Fibroblast of lung (primary cell): ENCODE results near the gene COPE. TPM values are rescaled to one million over a fixed set of nuclear protein-coding genes. Genes with fewer than 3 reads are reported as not detected.

Source experiments
- DNase-seq, 2 donors: peaks; one replicate each; pipeline versions ENCODE4 v3.0.0 to v3.0.0-alpha.2; 2010; ENCODE audit warnings: low read depth in 2 of 2
- H2AFZ ChIP-seq: 2 replicates; pipeline ENCODE4 v1.5.1; 2012; ENCODE audit warnings: low read length, control low read depth, inconsistent platforms
- H3K27ac ChIP-seq: 2 replicates; pipeline ENCODE4 v1.5.1; 2011; ENCODE audit warnings: low read length, control low read depth; ENCODE audit not compliant: insufficient read depth
- H3K27me3 ChIP-seq: 2 replicates; pipeline ENCODE4 v1.5.1; 2011; ENCODE audit warnings: mild to moderate bottlenecking, low read length; ENCODE audit not compliant: control insufficient read depth, insufficient read depth
- H3K36me3 ChIP-seq: 2 replicates; pipeline ENCODE4 v1.5.1; 2011; ENCODE audit warnings: low read length; ENCODE audit not compliant: control insufficient read depth, insufficient read depth
- H3K4me1 ChIP-seq: 2 replicates; pipeline ENCODE4 v1.5.1; 2011; ENCODE audit warnings: low read length; ENCODE audit not compliant: control insufficient read depth, insufficient read depth; ENCODE audit errors: extremely low read depth
- H3K4me2 ChIP-seq: 2 replicates; pipeline ENCODE4 v1.5.1; 2011; ENCODE audit warnings: low read length, control low read depth; ENCODE audit not compliant: insufficient read depth; ENCODE audit errors: extremely low read depth
- H3K4me3 ChIP-seq, 4 experiments: fragments of 200-600 bp in 1 of 4; sonication (generic) in 1 of 4; replicated peaks in 1 of 4; 2 replicates each; pipeline ENCODE4 v1.5.1; 2011 to 2016; ENCODE audit warnings: low read length in 4 of 4, low read depth in 3 of 4, mild to moderate bottlenecking in 3 of 4, control low read depth in 2 of 4, inconsistent platforms in 1 of 4, mixed read lengths in 1 of 4; ENCODE audit not compliant: insufficient read depth in 1 of 4; ENCODE audit errors: control extremely low read depth in 1 of 4
- H3K79me2 ChIP-seq: 2 replicates; pipeline ENCODE4 v1.5.1; 2012; ENCODE audit warnings: mild to moderate bottlenecking, low read length, inconsistent platforms; ENCODE audit not compliant: control insufficient read depth, insufficient read depth
- H3K9ac ChIP-seq: 2 replicates; pipeline ENCODE4 v1.5.1; 2011; ENCODE audit warnings: mild to moderate bottlenecking, low read length, control low read depth; ENCODE audit not compliant: insufficient read depth
- H3K9me3 ChIP-seq: 2 replicates; pipeline ENCODE4 v1.5.1; 2012; ENCODE audit warnings: low read depth, low read length; ENCODE audit not compliant: control insufficient read depth, insufficient read depth
- H4K20me1 ChIP-seq: 2 replicates; pipeline ENCODE4 v1.5.1; 2011; ENCODE audit warnings: low read length; ENCODE audit not compliant: control insufficient read depth, insufficient read depth; ENCODE audit errors: extremely low read depth
- EZH2 ChIP-seq: IDR thresholded peaks from 2 replicates; pipeline ENCODE4 v1.5.1; 2012; ENCODE audit warnings: low read length, control low read depth, mild to moderate bottlenecking; ENCODE audit errors: missing control alignments
- polyA plus RNA-seq, 2 donors: library from polyadenylated mRNA; depleted of rRNA in 1 of 2; stranded (reverse) in 1 of 2; unstranded in 1 of 2; fragments of >200 nt; gene quantifications; 2 replicates each; pipeline ENCODE4 v1.2.1, GENCODE V29; 2011 to 2012; ENCODE audit warnings: missing spikeins in 1 of 2
- total RNA-seq: library from RNA; depleted of rRNA; stranded (reverse); fragments of >200 nt; gene quantifications from 2 replicates; pipeline ENCODE4 v1.2.1, GENCODE V29; 2014
- TF ChIP-seq, protein P1 (sequence below), 2 donors: IDR thresholded peaks in 1 of 2; conservative IDR thresholded peaks in 1 of 2; 1 replicate in 1 of 2; 2 replicates in 1 of 2; pipeline ENCODE4 v1.5.1; 2011 to 2012; ENCODE audit warnings: low read length in 2 of 2, control low read depth in 1 of 2, inconsistent platforms in 1 of 2, low read depth in 1 of 2, mild to moderate bottlenecking in 1 of 2

The COPE gene
- total and polyA plus RNA-seq, 2 donors (not counting 1 experiment from before 2014, with no cell fraction given): 146 to 182 TPM

DNA sequence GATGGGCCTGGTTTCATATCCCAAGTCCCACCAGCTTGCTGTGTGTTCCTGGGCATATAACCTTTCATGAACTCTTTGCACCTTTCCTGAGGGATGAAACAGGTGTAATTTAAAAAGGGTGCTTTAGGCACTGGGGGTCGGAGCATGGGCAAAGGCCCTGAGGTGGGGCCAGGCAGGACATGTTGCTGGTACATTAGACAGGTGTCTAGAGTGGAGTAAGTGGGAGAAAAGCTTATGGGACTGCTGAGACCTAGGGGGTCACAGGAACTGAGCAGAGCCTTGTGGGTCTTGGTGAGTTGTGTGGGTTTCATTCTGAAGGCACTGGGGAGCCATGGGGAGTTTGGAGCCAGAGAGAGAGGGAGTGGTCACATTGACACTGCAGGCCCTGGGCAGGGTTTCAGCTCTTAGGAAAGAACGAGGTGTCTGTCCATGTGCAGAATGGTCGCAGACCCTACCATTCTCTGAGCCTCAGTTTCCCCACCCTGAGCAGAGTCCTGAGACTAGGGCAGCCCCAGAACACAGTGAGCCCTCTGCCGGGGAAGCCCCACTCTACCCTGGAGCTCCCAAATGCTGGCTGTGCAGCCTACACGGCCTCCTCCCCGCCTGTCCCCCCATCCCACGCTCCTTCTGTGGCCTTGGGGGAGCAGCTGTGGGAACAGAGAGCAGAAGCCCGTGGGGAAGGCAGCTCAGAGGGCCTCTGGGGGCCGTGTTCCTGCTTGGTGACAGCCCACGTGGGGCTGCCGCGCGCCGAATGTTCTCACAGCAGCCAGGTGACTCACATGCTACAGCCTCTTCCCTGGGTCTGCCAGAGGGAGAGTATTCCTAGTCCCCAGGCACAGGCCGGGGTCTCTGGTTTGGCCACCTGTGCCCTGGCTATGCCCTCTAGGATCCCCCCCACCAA, 29.1 kb upstream of the COPE start:
- Histone ChIP-seq H3K9me3 (no peaks in the 10 kb centered on the region), H3K27me3 (no peaks in the 10 kb centered on the region), H3K4me2 (no peak overlapping the region), H2AFZ (no peak overlapping the region), H3K79me2 (no peaks in the 10 kb centered on the region), H3K27ac (no peak overlapping the region), H3K9ac (no peak overlapping the region), H3K4me3 (no peak overlapping the region), H3K4me1 (no peaks in the 10 kb centered on the region), H3K36me3 (peaks cover 1% of the 10 kb centered on the region), H4K20me1 (no peaks in the 10 kb centered on the region)
- no peak for DNase-seq
- TF ChIP-seq EZH2: no peak
- TF ChIP-seq, protein P1, sequence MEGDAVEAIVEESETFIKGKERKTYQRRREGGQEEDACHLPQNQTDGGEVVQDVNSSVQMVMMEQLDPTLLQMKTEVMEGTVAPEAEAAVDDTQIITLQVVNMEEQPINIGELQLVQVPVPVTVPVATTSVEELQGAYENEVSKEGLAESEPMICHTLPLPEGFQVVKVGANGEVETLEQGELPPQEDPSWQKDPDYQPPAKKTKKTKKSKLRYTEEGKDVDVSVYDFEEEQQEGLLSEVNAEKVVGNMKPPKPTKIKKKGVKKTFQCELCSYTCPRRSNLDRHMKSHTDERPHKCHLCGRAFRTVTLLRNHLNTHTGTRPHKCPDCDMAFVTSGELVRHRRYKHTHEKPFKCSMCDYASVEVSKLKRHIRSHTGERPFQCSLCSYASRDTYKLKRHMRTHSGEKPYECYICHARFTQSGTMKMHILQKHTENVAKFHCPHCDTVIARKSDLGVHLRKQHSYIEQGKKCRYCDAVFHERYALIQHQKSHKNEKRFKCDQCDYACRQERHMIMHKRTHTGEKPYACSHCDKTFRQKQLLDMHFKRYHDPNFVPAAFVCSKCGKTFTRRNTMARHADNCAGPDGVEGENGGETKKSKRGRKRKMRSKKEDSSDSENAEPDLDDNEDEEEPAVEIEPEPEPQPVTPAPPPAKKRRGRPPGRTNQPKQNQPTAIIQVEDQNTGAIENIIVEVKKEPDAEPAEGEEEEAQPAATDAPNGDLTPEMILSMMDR (conservative IDR thresholded peaks at IDR 0.05 in 1 of 2, IDR thresholded peaks at IDR 0.05 in 1 of 2; ENCODE audit: low read depth in 1 of 2, low read length in 2 of 2): no peak

DNA sequence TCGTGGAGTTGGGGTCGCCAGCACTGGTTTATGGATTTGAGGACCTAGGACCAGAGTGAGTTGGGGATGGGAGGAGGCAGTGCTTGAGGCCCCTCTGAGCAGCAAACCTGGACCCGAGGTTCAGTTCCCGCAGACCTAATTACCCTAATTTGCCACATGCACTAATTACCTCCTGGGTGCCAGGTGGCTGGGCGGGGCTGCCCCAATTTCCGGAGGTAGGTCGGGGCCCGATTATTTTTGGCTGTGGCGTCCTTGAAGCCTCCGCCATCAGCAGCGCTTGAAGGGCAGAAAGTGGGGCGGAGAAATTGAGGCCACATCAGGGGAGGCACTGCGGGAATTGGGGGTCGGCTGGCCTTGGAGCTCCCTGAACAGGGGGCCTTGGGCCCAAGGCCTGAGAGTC, 27.7 kb upstream of the COPE start:
- H3K79me2 ChIP-seq: no peaks in the 10 kb centered on the region
- H3K9ac ChIP-seq: no peak overlapping the region
- H4K20me1 ChIP-seq: no peaks in the 10 kb centered on the region
- no peak overlapping the region for H3K4me2 ChIP-seq
- H3K36me3 ChIP-seq: peaks cover 1% of the 10 kb centered on the region
- DNase-seq: no peak
- no peak for TF ChIP-seq EZH2
- TF ChIP-seq, protein P1 (conservative IDR thresholded peaks at IDR 0.05 in 1 of 2, IDR thresholded peaks at IDR 0.05 in 1 of 2; ENCODE audit: low read depth in 1 of 2, low read length in 2 of 2): no peak
- H3K27ac ChIP-seq: no peak overlapping the region
- H3K9me3 ChIP-seq: no peaks in the 10 kb centered on the region
- no peak overlapping the region for H3K4me3 ChIP-seq
- no peaks in the 10 kb centered on the region for H3K27me3 ChIP-seq
- H2AFZ ChIP-seq: no peak overlapping the region
- no peaks in the 10 kb centered on the region for H3K4me1 ChIP-seq

DNA sequence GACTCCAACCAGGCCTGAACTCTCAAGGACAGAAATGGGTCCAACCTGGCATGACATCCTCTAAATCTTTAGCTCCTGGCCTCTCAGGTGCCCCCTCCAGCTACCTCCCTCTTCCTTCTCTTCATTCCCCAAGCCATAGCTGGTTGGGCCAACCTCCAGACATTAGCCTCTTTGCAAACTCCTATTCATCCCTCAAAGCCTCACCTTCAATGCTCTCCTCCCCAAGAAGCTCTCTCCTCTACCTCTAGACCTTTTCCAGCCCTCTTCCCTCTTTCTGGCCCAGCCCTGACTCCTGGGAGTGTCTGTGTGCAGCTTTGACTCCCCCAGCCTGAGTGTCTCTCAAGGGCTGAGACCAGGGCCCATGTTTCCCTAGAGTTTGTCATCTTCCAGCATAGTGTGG, 27.1 kb upstream of the COPE start:
- TF ChIP-seq, protein P1 (conservative IDR thresholded peaks at IDR 0.05 in 1 of 2, IDR thresholded peaks at IDR 0.05 in 1 of 2; ENCODE audit: low read depth in 1 of 2, low read length in 2 of 2): no peak
- no peak for TF ChIP-seq EZH2
- Histone ChIP-seq H3K36me3 (peaks cover 1% of the 10 kb centered on the region), H4K20me1 (no peaks in the 10 kb centered on the region), H3K27me3 (no peaks in the 10 kb centered on the region), H2AFZ (no peak overlapping the region), H3K79me2 (no peaks in the 10 kb centered on the region), H3K9me3 (no peaks in the 10 kb centered on the region), H3K4me2 (no peak overlapping the region), H3K9ac (no peak overlapping the region), H3K4me1 (no peaks in the 10 kb centered on the region), H3K27ac (no peak overlapping the region), H3K4me3 (no peak overlapping the region)
- no peak for DNase-seq
